K562 (cell line): Measurements from ENCODE around the gene PYGB. TPM values are rescaled to one million over a fixed set of nuclear protein-coding genes. Genes with fewer than 3 reads are reported as not detected.

Experiments used
- ATAC-seq: fragments of 200-7000 bp; cut with Tn5 transposase; 3 replicates; pipeline ENCODE4 v1.9.1; 2020; ENCODE audit warnings: moderate library complexity
- BruUV-seq: library from RNA; stranded (reverse); fragments of 400-500 nt; replicated peaks from 2 replicates; lab custom pipeline; 2021; lab: Mats Ljungman, UMichigan
- CTCF ChIA-PET: fragments of 300-600 bp; formaldehyde crosslinking; extraction: SDS; loops from one replicate; lab custom pipeline; 2021; ENCODE audit warnings: low intra/inter-chr PET ratio; lab: Yijun Ruan, JAX
- POLR2A ChIA-PET: fragments of 300-600, 350-650 bp; sonication (Branson Sonifier 250); formaldehyde crosslinking; extraction: SDS; loops from one replicate; lab custom pipeline; 2021; ENCODE audit warnings: antibody characterized with exemption, inconsistent platforms; lab: Yijun Ruan, JAX
- DNase-seq, 4 experiments: peaks; one replicate each; pipeline versions ENCODE4 v3.0.0 to v3.0.0-alpha.2; 2011 to 2018; ENCODE audit warnings: low spot score in 3 of 4, mixed read lengths in 3 of 4; ENCODE audit errors: extremely low read depth in 1 of 4
- FAIRE-seq: peaks from 2 replicates; lab custom pipeline; 2011; peaks lifted over from hg19 to GRCh38; lab: Jason Lieb, UNC
- H2AFZ ChIP-seq: 2 replicates; pipeline ENCODE4 v1.6.0; 2011; ENCODE audit warnings: low read depth, low read length, control low read depth, inconsistent platforms
- H3K27ac ChIP-seq: fragments of 200-600 bp; 3 replicates; pipeline ENCODE4 v1.8.0; 2011; ENCODE audit warnings: low read depth, mild to moderate bottlenecking, control low read depth, inconsistent platforms, low read length, moderate library complexity, mixed read lengths; ENCODE audit errors: extremely low read depth
- H3K27me3 ChIP-seq, 2 experiments: fragments of 300-600 bp in 1 of 2; 2 replicates in 1 of 2; 3 replicates in 1 of 2; pipeline versions ENCODE4 v1.6.0 to v1.8.0; 2011; ENCODE audit warnings: inconsistent platforms in 2 of 2, low read length in 2 of 2, mild to moderate bottlenecking in 1 of 2, mixed read lengths in 1 of 2, moderate library complexity in 1 of 2; ENCODE audit not compliant: control insufficient read depth in 2 of 2, insufficient read depth in 2 of 2
- H3K36me3 ChIP-seq: fragments of 300-600 bp; 3 replicates; pipeline ENCODE4 v1.8.0; 2011; ENCODE audit warnings: mild to moderate bottlenecking, low read length, inconsistent platforms; ENCODE audit not compliant: control insufficient read depth, insufficient read depth
- H3K4me1 ChIP-seq, 2 experiments: fragments of 200-600 bp in 1 of 2; replicated peaks in 1 of 2; 2 replicates in 1 of 2; 3 replicates in 1 of 2; pipeline versions ENCODE4 v1.5.1 to v1.8.0; 2011; ENCODE audit warnings: inconsistent platforms in 2 of 2, low read length in 2 of 2, mild to moderate bottlenecking in 1 of 2, mixed read lengths in 1 of 2, moderate library complexity in 1 of 2; ENCODE audit not compliant: control insufficient read depth in 2 of 2, insufficient read depth in 2 of 2
- H3K4me2 ChIP-seq: 2 replicates; pipeline ENCODE4 v1.6.1; 2011; ENCODE audit warnings: low read length, control low read depth, inconsistent platforms, mixed read lengths; ENCODE audit not compliant: insufficient read depth
- H3K4me3 ChIP-seq: fragments of 200-600 bp; sonication (generic), shearing (Covaris generic); 2 replicates; pipeline ENCODE4 v1.5.1; 2016; ENCODE audit warnings: control low read depth, inconsistent platforms
- H3K79me2 ChIP-seq: fragments of 200-600 bp; 3 replicates; pipeline ENCODE4 v1.8.0; 2011; ENCODE audit warnings: low read length, inconsistent platforms; ENCODE audit not compliant: control insufficient read depth, insufficient read depth
- H3K9ac ChIP-seq, 2 experiments: 2 replicates each; pipeline versions ENCODE4 v1.6.0 to v1.6.1; 2011; ENCODE audit warnings: low read depth in 2 of 2, low read length in 2 of 2, control low read depth in 1 of 2, inconsistent platforms in 1 of 2, mild to moderate bottlenecking in 1 of 2, mixed read lengths in 1 of 2; ENCODE audit not compliant: insufficient read depth in 1 of 2
- H3K9me1 ChIP-seq: one replicate; pipeline ENCODE4 v1.6.0; 2011; ENCODE audit warnings: inconsistent platforms, mild to moderate bottlenecking, low read length, moderate library complexity; ENCODE audit not compliant: control insufficient read depth, insufficient read depth
- H3K9me3 ChIP-seq: replicated peaks from 2 replicates; pipeline ENCODE4 v1.5.1; 2011; ENCODE audit warnings: low read depth, low read length, inconsistent platforms; ENCODE audit not compliant: control insufficient read depth, insufficient read depth
- H4K20me1 ChIP-seq: replicated peaks from 2 replicates; pipeline ENCODE4 v1.6.1; 2011; ENCODE audit warnings: low read length, inconsistent platforms, mixed read lengths; ENCODE audit not compliant: control insufficient read depth, insufficient read depth
- HNRNPH1 ChIP-seq: fragments of 200-400 bp; formaldehyde crosslinking; optimal IDR thresholded peaks from 2 replicates; pipeline ENCODE3; 2017; ENCODE audit warnings: low read depth, mild to moderate bottlenecking, low read length, moderate library complexity
- MCM7 ChIP-seq, 2 experiments: fragments of 450-650 bp; IDR thresholded peaks; 2 replicates each; pipeline ENCODE4 v1.6.1; 2016 to 2018
- NELFE ChIP-seq: IDR thresholded peaks from 2 replicates; pipeline ENCODE4 v1.6.1; 2011; ENCODE audit warnings: mild to moderate bottlenecking; ENCODE audit not compliant: insufficient read depth, insufficient read length
- OTX1 ChIP-seq: fragments of 450-650 bp; formaldehyde crosslinking; IDR thresholded peaks from 2 replicates; pipeline ENCODE4 v1.4.0; 2022; ENCODE audit warnings: mild to moderate bottlenecking
- SMAD4 ChIP-seq: fragments of 250-450 bp; sonication (Bioruptor Pico); conservative IDR thresholded peaks from 2 replicates; pipeline ENCODE4 v1.8.0; 2021; ENCODE audit warnings: inconsistent platforms, mild to moderate bottlenecking, moderate library complexity
- XRCC4 ChIP-seq: IDR thresholded peaks from one replicate; pipeline ENCODE4 v1.6.1; 2011; ENCODE audit not compliant: insufficient read depth, insufficient read length; ENCODE audit errors: extremely low read depth
- ZKSCAN3 ChIP-seq: fragments of 250-450 bp; sonication (Bioruptor Pico); IDR thresholded peaks from 2 replicates; pipeline ENCODE4 v1.4.0; 2020
- ZKSCAN8 ChIP-seq: fragments of 200-800 bp; sonication (Bioruptor generic); IDR thresholded peaks from 2 replicates; pipeline ENCODE4 v1.6.1; 2016; ENCODE audit warnings: missing genetic modification characterization, missing compliant biosample characterization
- ZNF133 ChIP-seq: fragments of 250-450 bp; sonication (Bioruptor Pico); IDR thresholded peaks from 2 replicates; pipeline ENCODE4 v1.4.0; 2020; ENCODE audit warnings: mild to moderate bottlenecking
- ZNF717 ChIP-seq: fragments of 250-450 bp; sonication (Bioruptor Pico); IDR thresholded peaks from 2 replicates; pipeline ENCODE4 v1.5.0; 2021
- WGBS: fragments of 100-300 bp; shearing (Covaris generic); methylation state at CpG from one replicate; pipeline ENCODE4 v1.1.6; 2016; ENCODE audit warnings: low coverage, mixed read lengths; ENCODE audit not compliant: insufficient coverage; ENCODE audit errors: missing lambda C conversion rate; 5-methylcytosine and 5-hydroxymethylcytosine counted together
- in situ Hi-C: fragments of 300-500 bp; cut with MboI; formaldehyde crosslinking; loops from 4 replicates; pipeline ENCODE4 v1.15.0; 2018; ENCODE audit warnings: inconsistent platforms, mixed read lengths
- intact Hi-C: fragments of 100-400 bp; cut with micrococcal nuclease; formaldehyde crosslinking; loops from 2 replicates; pipeline ENCODE4 v1.14.2; 2022
- polyA plus RNA-seq, 8 experiments: library from polyadenylated mRNA; depleted of rRNA in 4 of 8; stranded (reverse) in 5 of 8; unstranded in 3 of 8; fragments of >200 nt; fragmentation: Nextera tagmentation in 2 of 8; fragmentation: Illumina TruSeq in 1 of 8; extraction: Ambion mirVana in 2 of 8; extraction: Trizol in 1 of 8; gene quantifications; 2 replicates each; pipeline versions ENCODE4 v1.2.1 to v1.2.3, GENCODE V29; 2011 to 2014; ENCODE audit warnings: inconsistent platforms in 1 of 8, missing spikeins in 1 of 8
- total RNA-seq, 7 experiments: library from RNA; depleted of rRNA in 6 of 7; stranded (reverse); fragments of >200 nt in 6 of 7; fragmentation: Illumina TruSeq in 2 of 7; extraction: Trizol in 2 of 7; gene quantifications; 2 replicates each; pipeline versions ENCODE4 v1.2.1 to v1.2.3, GENCODE V29; 2011 to 2021; ENCODE audit warnings: low replicate concordance in 1 of 7
- TF ChIP-seq, protein P1 (sequence below): IDR thresholded peaks from 3 replicates; pipeline ENCODE4 v1.6.1; 2011; ENCODE audit warnings: borderline replicate concordance, mild to moderate bottlenecking, moderate library complexity; ENCODE audit not compliant: insufficient read length; ENCODE audit errors: extremely low read depth
- TF ChIP-seq, protein P2 (sequence below): fragments of 250-450 bp; sonication (Bioruptor Pico); IDR thresholded peaks from 2 replicates; pipeline ENCODE4 v1.5.0; 2020; ENCODE audit warnings: mild to moderate bottlenecking
- TF ChIP-seq, protein P3 (sequence below): sonication (generic); formaldehyde crosslinking; IDR thresholded peaks from 2 replicates; pipeline ENCODE4 v1.8.1; 2023; ENCODE audit warnings: mild to moderate bottlenecking, missing genetic modification reagents
- TF ChIP-seq, protein P4 (sequence below): IDR thresholded peaks from 2 replicates; pipeline ENCODE4 v1.6.1; 2016; ENCODE audit warnings: missing genetic modification characterization, missing compliant biosample characterization

Gene PYGB
- total and polyA plus RNA-seq, 9 of the 15 experiments (the other 6 are each of a cell fraction or from before 2014, with no cell fraction given), result 0.34 to 18.0 (median 9.8) TPM

DNA sequence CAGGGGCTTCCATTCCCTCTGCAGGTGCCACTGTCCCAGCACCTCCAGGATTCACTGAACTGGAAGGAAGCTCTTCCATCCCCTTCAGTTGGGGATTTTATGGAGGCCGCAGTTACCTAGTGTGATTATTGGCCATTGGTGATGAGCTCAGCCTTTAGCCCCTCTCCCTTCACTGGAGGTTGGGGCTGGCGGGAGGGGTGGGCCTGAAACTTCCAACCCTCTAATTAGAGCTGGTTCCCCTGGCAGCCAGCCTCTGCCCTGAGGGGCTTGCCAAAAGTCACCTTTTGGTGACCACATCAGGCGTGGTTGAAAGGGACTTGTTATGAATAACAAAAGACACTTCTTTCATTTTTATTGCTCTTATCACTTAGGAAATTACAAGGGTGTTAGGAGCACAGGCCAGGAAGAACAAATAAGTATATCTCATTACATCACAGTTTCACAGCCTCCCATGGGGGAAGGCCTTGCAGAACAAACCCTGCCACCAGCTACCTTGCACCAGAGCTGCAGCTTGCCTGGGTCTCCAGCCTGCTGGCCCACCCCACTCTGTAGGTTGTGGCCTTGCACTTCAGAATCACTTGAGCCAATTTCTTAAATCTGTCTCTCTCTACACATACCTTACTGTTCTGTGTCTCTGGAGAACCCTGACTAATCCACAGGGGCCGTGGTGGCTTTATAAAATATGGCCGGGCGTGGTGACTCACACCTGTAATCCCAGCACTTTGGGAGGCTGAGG is 5.0 kb downstream of the PYGB start:
- no peak overlapping the region for H3K27ac ChIP-seq
- in situ Hi-C loops, result no loop called here
- no peaks in the 10 kb centered on the region for H3K9me1 ChIP-seq
- TF ChIP-seq ZNF133 (CRISPR knock-in tag) (no peak), ZKSCAN8 (CRISPR knock-in tag) (no peak), OTX1 (CRISPR knock-in tag) (no peak), XRCC4 (no peak), HNRNPH1 (no peak), MCM7 (IDR thresholded peaks at IDR 0.05) (no peak), NELFE (no peak), SMAD4 (no peak), ZKSCAN3 (no peak), ZNF717 (CRISPR knock-in tag) (no peak)
- TF ChIP-seq, protein P1, sequence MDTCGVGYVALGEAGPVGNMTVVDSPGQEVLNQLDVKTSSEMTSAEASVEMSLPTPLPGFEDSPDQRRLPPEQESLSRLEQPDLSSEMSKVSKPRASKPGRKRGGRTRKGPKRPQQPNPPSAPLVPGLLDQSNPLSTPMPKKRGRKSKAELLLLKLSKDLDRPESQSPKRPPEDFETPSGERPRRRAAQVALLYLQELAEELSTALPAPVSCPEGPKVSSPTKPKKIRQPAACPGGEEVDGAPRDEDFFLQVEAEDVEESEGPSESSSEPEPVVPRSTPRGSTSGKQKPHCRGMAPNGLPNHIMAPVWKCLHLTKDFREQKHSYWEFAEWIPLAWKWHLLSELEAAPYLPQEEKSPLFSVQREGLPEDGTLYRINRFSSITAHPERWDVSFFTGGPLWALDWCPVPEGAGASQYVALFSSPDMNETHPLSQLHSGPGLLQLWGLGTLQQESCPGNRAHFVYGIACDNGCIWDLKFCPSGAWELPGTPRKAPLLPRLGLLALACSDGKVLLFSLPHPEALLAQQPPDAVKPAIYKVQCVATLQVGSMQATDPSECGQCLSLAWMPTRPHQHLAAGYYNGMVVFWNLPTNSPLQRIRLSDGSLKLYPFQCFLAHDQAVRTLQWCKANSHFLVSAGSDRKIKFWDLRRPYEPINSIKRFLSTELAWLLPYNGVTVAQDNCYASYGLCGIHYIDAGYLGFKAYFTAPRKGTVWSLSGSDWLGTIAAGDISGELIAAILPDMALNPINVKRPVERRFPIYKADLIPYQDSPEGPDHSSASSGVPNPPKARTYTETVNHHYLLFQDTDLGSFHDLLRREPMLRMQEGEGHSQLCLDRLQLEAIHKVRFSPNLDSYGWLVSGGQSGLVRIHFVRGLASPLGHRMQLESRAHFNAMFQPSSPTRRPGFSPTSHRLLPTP, result no peak
- TF ChIP-seq, protein P2, sequence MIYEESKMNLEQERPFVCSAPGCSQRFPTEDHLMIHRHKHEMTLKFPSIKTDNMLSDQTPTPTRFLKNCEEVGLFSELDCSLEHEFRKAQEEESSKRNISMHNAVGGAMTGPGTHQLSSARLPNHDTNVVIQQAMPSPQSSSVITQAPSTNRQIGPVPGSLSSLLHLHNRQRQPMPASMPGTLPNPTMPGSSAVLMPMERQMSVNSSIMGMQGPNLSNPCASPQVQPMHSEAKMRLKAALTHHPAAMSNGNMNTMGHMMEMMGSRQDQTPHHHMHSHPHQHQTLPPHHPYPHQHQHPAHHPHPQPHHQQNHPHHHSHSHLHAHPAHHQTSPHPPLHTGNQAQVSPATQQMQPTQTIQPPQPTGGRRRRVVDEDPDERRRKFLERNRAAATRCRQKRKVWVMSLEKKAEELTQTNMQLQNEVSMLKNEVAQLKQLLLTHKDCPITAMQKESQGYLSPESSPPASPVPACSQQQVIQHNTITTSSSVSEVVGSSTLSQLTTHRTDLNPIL (CRISPR knock-in tag), result no peak
- TF ChIP-seq, protein P3, sequence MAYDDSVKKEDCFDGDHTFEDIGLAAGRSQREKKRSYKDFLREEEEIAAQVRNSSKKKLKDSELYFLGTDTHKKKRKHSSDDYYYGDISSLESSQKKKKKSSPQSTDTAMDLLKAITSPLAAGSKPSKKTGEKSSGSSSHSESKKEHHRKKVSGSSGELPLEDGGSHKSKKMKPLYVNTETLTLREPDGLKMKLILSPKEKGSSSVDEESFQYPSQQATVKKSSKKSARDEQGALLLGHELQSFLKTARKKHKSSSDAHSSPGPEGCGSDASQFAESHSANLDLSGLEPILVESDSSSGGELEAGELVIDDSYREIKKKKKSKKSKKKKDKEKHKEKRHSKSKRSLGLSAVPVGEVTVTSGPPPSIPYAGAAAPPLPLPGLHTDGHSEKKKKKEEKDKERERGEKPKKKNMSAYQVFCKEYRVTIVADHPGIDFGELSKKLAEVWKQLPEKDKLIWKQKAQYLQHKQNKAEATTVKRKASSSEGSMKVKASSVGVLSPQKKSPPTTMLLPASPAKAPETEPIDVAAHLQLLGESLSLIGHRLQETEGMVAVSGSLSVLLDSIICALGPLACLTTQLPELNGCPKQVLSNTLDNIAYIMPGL (CRISPR knock-in tag), result no peak
- TF ChIP-seq, protein P4, sequence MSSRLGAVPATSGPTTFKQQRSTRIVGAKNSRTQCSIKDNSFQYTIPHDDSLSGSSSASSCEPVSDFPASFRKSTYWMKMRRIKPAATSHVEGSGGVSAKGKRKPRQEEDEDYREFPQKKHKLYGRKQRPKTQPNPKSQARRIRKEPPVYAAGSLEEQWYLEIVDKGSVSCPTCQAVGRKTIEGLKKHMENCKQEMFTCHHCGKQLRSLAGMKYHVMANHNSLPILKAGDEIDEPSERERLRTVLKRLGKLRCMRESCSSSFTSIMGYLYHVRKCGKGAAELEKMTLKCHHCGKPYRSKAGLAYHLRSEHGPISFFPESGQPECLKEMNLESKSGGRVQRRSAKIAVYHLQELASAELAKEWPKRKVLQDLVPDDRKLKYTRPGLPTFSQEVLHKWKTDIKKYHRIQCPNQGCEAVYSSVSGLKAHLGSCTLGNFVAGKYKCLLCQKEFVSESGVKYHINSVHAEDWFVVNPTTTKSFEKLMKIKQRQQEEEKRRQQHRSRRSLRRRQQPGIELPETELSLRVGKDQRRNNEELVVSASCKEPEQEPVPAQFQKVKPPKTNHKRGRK, result no peak

More for the DNA sequence above, 5.0 kb downstream of the PYGB start:
- peaks cover 10 to 12% of the 10 kb centered on the region in 2 experiments; a peak in 4 of 5 replicates for H3K4me1 ChIP-seq
- H3K9me3 ChIP-seq, result no peaks in the 10 kb centered on the region
- H3K36me3 ChIP-seq, result peaks cover 7% of the 10 kb centered on the region; the same call in 1 of the 3 replicates
- BruUV-seq, result no TSS peak
- H4K20me1 ChIP-seq, result no peaks in the 10 kb centered on the region
- DNase-seq (no peak), ATAC-seq (no peak), FAIRE-seq (no peak)
- WGBS, result 80% methylated on average over 4 of the region's 6 CpGs
- ChIA-PET CTCF (no interaction called here), POLR2A (no interaction called here)
- H2AFZ ChIP-seq, result no peak overlapping the region
- intact Hi-C loops, result no loop called here
- no peak overlapping the region for H3K4me2 ChIP-seq
- H3K4me3 ChIP-seq, result no peak overlapping the region
- H3K9ac ChIP-seq, result no peak overlapping the region; a peak in 1 of 4 replicates
- H3K27me3 ChIP-seq, result no peaks in the 10 kb centered on the region
- H3K79me2 ChIP-seq, result peaks cover 22% of the 10 kb centered on the region
